NCI-H1048 (cell line): ENCODE results near the gene PTPRCAP.

Experiments
- DNase-seq: peaks from one replicate; lab custom pipeline; 2025; lab: John Stamatoyannopoulos, UW

The PTPRCAP gene

DNA sequence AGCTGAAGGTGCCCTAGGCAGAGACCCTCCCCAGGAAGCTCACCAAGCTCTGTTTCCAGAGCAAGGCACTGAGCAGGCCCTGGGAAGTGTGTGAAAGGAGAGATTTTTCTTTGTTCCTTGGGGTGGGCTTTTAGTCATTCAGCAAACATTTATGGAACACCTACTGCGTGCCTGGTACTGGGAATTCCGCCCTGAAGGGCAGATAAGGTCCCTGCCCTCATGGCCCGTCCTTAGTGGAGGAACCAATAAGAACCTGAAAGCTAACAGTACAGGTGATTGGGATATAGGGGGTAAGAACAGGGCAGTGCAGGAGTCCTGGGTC is 27.7 kb upstream of the PTPRCAP start:
- DNase-seq, result no peak

DNA sequence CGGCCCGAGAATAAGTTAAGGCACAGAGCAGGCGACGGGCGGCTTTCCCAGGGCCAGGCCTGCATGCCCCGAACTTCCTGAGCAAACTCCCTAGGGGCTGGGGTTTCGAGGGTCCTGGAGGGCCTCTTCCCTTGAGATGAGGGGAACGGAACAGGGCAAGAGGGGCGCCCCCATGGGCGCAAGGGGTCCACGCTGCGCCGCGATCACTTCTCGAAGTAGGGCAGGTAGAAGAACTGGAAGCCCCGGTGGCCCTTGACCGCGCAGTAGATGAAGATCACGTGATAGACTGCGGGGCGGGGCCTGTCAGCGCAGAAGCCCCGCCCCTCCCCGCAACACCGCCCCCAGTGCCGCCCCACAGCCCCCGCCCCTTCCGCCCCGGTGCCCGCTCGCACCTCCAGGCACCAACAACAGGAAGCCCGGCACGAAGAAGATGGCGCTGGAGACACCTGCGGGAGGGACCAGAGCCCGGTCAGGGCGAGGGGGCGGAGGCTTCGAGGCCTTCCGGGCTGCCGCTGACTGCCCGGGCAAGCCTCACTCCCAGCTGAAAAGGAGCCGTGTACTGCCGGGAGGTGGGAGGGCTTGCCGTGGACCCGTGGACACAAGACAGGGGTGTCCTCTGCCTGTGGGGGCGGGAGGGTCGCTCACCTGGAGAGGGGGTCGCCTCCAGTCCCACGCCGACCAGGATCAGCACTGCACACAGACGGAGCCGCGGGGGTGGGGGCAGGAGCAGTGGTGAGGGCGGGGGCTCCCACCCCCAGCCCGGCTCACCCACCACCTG is 27.1 kb upstream of the PTPRCAP start:
- DNase-seq, result peak; percentile 74

DNA sequence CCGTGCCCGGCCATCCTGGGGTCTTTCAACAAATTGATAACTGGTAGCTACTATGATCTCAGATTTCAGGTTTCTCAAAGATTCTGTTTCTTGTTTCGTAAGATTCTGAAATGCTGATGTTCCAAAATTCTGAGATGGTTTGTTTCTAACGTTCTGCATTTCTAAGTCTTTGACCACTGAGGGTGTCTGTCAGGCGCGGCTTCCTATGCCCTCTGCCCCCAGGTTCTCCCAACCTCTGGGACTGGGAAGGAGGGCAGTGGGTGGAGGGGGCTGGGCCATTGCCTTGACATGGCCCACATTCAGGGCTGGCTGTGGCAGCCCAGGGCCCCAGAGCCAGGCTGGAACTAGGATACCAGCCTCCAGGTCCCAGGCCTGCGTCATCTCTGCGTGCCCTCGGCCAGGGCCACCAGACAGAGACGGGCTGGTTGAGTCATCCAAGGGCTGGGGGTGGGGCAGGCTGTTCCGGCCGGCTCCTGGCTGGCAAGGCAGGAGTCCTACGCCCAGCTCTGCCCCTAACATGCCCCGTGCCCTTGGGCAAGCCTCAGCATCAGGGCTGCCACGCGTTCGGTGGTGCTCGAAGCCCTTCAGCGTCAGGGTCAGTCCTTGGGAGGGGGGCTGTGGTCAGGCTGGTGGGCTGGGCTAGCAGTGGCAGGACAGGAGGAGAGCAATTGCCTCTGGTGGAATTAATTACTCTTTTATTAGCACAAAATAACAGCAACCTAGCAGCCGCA is 26.4 kb upstream of the PTPRCAP start:
- no peak for DNase-seq

DNA sequence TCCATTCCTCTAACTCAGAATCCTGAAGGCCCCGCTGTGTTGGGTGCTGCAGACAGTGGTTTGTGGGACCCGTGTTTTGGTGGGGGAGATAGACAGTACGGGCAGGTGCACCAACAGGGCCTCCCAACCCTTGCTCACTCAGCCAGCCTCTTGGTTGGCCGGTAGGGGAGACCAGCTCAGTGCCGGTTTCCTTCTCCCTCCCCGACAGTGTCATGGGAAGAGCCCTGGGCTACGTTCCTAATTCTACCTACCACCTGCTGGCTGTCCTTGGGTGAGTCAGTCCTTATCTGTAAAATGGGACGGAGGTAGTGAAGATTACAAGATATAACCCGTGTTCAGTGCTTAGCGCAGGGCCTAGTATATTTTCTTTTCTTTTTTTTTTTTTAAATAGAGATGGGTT is 25.7 kb upstream of the PTPRCAP start:
- no peak for DNase-seq

DNA sequence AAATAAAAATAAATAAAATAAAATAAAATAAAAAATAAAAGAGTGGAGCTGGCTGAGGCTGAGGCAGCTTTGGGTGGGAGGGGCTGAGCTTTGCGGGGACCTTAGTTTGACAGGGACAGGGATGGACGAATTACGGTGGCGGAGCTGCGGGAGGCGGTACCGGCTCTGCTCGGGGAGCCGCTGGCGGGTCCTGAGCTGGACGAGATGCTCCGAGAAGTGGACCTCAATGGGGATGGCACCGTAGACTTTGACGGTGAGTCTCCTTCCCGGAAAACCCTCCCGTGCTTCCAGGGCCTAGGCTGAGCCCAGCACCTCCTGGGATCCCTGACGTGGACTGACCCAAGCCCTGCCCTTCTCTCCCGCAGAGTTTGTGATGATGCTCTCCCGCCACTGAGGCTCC is 20.8 kb upstream of the PTPRCAP start:
- no peak for DNase-seq

DNA sequence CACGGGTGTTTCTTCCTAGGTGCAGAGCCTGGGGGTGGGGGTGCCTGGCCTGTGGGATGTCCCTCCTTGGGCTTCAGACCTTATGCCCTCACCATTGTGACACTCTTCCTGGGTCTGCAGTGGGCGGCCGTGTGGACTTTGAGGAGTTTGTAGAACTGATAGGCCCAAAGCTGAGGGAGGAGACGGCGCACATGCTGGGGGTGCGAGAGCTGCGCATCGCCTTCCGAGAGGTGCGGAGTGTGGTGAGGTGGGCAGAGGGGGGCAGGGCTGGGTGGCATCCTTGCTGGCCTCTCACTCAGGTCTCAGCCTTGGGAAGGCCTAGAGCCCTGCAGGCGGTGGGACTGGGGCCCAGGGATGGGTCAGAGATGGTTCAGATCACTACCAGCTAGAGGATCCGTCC is 20.0 kb upstream of the PTPRCAP start:
- DNase-seq, result no peak

DNA sequence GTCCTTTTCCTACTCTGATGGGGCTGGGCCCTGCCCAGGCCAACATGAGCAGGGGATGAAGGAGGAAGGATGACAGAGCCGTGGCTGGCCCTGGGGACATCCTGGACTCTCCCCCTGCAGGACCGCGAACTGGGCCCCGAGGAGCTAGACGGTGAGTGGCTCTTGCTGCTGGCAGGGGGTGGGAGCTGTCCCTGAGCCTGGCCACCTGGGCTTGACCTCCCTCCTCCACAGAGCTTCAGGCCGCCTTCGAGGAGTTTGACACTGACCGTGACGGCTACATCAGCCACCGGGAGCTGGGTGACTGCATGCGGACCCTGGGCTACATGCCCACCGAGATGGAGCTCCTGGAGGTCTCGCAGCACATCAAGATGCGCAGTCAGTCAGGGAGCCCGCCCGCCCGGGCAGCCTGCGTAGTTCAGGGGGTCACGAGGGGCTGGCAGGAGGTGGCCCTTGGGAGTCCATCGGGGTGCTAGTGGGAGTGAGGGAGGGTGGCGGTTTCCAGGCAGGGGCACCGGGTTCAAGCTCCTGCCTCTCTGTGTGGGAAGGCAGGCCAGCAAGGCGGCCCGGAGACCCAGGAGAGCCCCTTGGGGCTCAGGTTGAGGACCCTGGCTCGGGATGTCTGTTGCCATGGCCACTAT is 18.7 kb upstream of the PTPRCAP start:
- DNase-seq, result no peak

DNA sequence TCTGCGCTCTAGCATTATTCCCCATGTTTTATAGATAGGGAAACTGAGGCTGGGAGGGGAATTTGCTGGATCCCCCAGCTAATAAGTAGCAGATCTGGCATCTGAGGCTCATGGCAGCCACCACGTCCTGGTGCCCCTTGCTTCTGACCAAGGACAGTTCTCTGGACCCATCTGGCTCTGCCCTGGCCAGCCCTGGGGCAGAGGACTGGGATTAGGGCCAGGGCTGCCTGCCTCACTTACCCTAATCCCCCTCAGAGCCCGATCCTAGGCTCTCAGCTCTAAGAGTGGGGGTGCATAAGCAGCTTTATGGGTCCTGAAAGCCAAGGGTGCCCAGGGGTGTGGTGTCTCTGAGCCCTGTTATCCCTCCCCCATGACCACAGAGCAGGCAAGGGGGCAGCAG is 17.6 kb upstream of the PTPRCAP start, which contains the start of gene CABP4:
CABP4 (plus strand) TSS at position 301 of the 400 bp plus-strand sequence; CDS start at position 371, 70 bp downstream.
- no peak for DNase-seq

DNA sequence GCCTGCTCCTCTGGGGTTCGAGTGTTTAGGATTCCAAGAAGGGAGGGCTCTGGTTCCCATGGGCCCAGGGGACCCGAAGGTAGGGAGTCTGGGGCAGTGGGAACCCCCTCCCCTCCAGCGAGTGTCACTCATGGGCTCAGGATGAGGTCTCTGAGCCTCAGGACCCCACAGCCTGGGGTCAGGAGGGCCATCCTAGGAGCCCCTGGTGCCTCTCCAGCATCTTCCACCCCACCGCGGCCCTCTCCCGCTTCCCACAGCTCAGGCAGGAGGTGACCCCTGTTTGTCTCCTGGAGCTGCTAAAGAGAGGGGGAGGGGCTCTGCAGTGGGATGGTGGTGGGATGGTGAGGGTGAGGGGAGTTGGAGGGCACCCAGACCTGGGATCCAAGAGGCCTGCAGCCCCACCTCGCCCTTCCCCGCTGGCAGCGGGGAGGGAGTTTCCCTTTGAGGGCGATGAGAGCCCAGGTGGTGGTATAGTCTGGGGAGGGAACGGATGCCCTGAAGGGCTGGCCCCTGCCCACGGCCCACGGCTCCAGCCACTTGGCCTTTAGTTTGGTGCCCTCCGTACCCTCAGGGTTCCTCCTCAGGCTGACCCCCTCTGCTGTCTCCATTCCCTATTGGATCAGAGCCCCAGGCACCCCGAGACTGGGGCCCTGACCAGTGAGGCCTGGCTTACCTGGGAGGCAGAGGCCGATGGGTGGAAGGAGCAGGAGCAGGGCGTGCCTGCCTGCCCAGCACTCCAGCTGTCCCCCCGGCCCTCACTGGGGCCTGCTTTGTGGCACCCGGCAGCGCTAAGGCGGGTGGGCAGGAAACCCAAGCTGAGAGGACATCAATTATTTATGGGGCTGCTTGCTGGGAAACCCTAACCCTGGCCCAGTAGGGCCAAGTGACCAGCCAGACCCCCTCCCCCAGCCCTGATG is 16.6 kb upstream of the PTPRCAP start:
- no peak for DNase-seq

DNA sequence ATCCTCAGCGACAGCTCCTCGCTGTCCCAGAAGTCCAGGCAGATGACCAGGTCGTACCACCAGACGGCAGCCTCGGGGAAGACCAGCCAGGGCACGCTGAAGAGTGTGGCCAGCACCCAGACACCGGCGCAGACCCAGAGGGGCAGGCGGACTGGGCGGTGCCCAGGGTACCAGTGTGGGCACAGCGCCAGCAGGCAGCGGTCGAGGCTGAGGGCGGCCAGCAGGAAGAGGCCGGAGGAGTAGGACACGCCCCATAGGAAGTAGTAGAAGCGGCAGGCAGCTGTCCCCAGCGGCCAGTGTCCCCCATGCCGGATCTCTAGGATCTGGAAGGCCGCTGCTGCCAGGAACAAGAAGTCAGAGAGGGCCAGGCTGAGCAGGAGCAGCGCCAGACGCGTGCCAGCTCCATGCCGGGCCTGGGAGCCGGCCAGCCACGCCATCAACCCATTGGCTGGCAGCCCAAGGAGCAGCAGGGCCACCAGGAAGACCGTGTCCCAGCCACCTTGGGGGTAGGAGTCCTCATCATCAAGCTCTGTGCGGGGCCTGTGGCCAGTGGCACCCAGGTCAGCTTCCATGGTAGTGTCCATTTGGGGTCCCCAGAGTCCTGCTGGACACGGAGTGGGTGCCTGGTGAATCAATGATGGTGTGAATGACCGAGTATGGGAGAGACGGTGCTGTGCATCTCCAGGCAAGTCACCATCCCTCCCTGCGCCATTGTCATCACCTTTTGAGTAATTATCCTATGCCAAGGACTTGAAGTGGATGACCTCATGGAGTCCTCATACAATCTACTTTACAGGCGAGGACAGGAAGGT is 14.9 kb upstream of the PTPRCAP start, which contains the start of gene GPR152:
GPR152 (minus strand) TSS at position 589 of the 812 bp plus-strand sequence; CDS start at position 584, 5 bp downstream.
- no peak for DNase-seq

DNA sequence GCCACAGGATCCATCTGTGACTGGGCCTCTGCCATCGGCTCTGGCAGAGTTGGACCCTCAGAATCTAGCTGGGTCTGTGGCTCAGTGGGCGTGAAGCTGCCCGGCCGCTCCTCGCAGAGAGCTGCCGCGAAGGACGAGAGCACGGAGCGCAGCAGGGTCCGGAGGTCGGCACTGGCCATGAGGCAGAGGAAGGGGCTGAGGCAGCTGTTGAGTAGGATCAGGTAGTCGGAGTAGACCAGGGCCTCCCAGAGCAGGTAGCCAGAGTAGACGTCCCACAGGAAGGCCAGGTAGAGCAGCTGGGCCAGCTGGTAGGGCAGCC is 14.1 kb upstream of the PTPRCAP start:
- DNase-seq, result no peak

DNA sequence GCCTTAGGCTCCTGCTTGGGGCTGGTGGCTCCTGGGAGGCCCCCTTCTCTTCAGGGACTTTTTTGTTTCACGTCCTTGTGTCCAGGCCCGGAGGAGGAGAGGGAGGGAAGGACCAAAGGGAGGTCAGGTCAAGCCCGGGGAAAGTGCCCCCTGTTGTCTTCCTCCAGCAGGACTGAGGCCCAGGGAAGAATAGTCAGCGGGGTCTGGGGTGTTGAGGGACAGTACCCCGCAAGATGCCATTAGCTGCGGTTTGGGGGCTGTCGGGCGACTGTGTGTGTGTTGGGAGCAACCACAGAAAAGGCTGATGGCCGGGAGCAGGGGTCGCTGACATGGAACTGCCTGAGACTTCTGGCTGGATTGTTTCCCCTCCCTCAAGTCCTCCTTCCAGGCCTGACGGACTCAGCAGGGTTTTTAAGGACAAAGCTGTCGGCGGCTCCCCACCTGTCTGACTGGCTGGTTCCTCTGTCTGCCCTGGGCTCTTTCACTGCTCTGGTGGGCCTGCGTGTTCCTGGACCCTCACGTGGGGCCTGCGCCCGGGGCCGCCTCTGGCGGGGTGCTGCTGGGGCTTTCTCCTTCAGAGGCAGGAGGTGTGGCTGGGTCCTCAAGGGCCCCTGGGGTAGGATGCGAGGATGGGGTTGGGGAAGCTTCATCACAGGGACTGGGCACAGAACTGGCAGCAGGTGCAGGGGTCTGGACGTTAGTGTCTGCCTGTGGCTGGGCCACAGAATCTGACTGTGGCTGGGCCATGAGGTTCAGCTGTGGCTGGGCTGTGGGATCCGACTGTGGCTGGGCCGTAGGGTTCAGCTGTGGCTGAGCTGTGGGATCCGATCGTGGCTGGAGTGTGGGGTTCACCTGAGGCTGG is 13.5 kb upstream of the PTPRCAP start:
- no peak for DNase-seq

DNA sequence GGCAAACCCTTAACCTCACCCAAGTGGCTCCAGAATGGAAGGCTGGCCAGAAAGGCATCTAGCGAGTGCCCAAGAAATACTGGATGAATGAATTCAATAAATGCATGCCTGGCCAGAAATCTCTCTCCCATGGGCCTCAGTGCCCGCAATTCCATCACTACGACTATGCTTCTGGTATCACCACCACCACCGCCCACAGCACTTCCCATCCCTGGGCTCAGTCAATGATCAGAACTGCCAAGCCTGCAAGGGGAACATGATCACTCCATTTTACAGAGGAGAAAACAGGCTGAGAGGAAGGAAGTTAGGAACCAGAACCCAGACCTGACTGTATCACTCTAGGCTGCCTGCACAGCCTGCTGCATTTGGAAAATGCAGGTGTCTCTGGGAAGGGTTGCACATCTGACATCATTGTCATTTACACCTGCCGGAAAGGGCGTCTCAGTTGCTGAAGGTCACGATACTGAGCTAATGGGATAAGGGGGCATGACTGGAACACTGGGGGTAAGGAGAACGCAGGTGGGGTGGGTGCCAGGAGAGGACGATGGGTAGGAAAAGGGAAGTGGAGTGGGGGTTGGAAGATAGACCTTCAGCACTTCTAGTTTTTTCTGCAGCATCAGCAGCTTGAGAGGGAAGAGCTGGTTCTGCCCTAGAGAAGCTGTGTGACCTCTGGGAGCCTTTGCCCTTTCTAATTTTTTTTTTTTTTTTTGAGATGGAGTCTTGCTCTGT is 11.8 kb upstream of the PTPRCAP start:
- no peak for DNase-seq

DNA sequence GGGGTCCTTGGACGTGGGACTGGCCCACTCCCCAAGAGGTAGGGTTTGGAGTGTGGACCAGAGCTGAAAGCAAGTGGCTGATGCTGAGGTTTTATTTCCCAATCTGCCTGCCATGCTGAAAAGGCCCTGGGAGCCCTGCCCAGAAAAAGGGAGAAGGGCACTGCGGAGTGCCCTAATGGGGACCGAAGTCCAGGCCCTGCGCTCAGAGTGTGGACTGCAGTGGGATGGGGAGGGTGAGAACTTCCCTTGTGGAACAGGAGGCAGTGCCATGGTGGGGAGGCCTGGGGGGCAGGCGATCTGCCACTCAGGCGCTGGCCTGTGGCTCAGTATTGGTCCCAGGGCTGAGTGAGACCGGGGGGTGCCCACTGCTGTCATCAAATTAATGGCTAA is 10.7 kb upstream of the PTPRCAP start:
- DNase-seq, result no peak

DNA sequence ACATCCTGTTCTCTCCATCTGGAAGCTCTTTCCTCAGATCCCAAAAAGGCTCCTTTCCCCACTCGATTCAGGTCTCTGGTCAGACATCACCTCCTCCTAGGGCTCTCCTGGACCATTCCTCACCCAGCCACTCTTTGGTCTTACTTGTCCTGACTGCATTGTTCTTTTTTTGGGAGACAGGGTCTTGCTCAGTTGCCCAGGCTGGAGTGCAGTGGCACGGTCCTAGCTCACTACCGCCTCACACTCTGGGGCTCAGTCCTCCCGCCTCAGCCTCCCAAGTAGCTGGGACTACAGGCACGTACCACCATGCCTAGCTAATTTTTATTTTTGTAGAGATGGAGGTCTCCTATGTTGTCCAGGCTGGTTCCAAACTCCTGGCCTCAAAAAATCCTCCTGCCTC is 8.0 kb upstream of the PTPRCAP start:
- no peak for DNase-seq

DNA sequence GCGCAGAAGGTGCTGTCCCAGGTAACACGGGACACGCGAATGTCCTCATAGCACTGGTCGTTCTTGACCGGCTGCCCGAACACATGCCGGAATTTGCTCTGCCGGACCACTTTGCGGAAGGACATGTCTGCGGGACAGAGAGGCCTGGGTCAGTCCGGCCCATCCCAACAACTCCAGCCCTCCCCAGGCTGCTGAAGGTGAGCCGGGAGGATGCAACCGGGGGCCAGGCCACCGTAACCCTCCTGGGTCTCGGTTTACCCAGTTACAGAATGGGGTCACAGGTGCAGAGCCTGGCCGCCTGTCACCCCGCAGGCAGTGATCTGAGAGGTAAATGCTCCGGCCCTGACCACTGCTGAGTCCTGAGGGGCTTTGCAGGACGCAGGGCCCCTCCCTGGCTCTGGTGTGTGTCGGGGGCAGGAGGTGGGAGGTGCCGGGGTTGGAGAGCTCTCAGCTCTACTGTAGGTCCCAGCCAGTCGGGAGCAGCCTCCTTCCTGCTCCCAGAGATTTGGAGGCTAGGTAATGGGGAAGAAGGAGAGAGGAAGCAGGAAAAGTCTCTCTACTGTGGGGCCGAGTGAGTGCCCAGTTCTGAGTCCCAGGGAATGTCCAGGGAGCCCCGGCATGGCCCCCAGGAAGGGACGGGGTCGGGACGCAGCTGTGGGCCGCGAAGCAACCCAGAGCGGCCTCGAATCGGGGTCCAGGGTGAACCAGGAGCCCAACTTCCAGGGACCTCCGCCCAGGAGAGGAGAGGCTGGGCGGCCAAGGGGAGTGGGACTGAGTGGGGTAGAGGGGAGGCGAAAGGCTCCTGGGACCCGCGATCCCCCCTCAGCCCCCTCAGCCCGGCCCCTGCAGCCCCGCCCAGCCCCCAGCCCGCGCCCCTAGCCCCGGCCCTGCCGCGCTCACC is 5.3 kb upstream of the PTPRCAP start:
- DNase-seq, result no peak

DNA sequence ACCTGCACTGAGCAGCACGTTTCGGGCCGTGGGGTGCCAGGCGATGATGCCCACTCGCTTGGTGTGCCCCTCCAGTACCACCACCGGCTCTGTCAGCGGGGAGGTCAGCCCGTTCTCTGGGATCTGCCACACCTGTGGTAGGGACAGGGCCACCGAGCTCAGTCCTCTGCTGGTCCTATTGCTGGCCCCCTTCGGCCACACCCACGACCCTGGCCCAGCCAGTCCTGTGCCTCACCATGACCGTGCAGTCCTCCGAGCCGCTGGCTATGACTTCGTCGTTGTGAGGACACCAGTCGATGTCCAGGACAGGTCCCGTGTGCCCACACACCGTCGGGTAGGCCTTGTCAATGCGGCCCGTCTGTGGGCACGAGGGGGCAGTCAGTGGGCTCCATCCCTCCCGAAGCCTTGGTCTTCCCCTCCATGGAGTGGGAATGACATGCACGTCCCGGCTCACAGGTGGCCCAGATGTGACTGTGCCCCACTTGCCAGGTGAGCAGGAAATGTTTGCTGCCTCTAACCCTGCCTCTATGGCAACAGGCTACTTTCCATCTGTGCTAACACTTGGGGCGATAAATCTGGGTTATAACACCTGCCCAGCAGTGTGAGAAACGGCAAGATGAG is 4.4 kb upstream of the PTPRCAP start:
- no peak for DNase-seq

DNA sequence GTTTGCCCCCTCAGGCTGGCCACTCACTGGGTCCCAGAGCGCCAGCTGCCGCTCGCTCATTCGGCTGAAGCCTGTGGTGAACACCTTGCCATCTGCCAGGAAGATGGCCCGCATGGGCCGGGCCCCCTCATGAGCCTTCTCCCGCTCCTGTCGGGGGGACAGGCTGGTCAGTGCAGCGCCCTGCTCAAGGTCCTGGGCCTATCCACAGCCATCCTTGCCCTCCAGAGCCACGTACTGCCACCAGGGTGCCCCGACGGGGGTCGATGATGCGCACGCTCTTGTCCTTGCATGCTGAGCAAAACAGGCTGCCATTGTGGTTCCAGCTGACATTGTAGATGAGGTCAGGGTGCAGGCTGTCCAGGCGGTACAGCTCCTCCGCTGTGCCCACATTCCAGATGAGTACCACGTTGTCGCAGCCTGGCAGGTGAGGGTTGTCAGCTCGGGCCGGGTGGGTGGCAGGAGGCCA is 3.6 kb upstream of the PTPRCAP start:
- DNase-seq, result no peak
